GM12865 (cell line): ENCODE data around the gene TNNT1.

Source experiments
- DNase-seq: peaks from one replicate; pipeline ENCODE4 v3.0.0; 2010; ENCODE audit warnings: low read depth
- H3K4me3 ChIP-seq: 2 replicates; pipeline ENCODE4 v1.5.1; 2011; ENCODE audit warnings: mild to moderate bottlenecking, low read depth, low read length, control low read depth
- CTCF ChIP-seq: IDR thresholded peaks from 2 replicates; pipeline ENCODE4 v1.5.1; 2011; ENCODE audit warnings: low read length, control low read depth, low read depth, inconsistent platforms; ENCODE audit not compliant: insufficient read depth; ENCODE audit errors: missing control alignments

The TNNT1 gene

GRCh38 chr19:55106591-55106990 lies 42.4 kb downstream of the TNNT1 start:
- no peak for TF ChIP-seq CTCF
- DNase-seq: no peak

GRCh38 chr19:55105237-55105636 lies 43.8 kb downstream of the TNNT1 start:
- H3K4me3 ChIP-seq: no peak overlapping the region
- no peak for TF ChIP-seq CTCF

More at GRCh38 chr19:55106591-55106990, 42.4 kb downstream of the TNNT1 start:
- H3K4me3 ChIP-seq: no peak overlapping the region

GRCh38 chr19:55103190-55103589 lies 45.8 kb downstream of the TNNT1 start:
- TF ChIP-seq CTCF: no peak
- no peak overlapping the region for H3K4me3 ChIP-seq
- no peak for DNase-seq

More at GRCh38 chr19:55105237-55105636, 43.8 kb downstream of the TNNT1 start:
- DNase-seq: no peak

GRCh38 chr19:55101261-55101660 lies 47.7 kb downstream of the TNNT1 start:
- no peak for TF ChIP-seq CTCF
- no peak for DNase-seq

GRCh38 chr19:55099557-55100506 lies 49.2 kb downstream of the TNNT1 start:
- no peak overlapping the region for H3K4me3 ChIP-seq
- no peak for DNase-seq
- TF ChIP-seq CTCF: no peak

More at GRCh38 chr19:55101261-55101660, 47.7 kb downstream of the TNNT1 start:
- H3K4me3 ChIP-seq: no peak overlapping the region

- DNase-seq: no peak
Measured at GRCh38 chr19:55098716-55099556, 50.1 kb downstream of the TNNT1 start.

More at GRCh38 chr19:55098716-55099556, 50.1 kb downstream of the TNNT1 start:
- no peak overlapping the region for H3K4me3 ChIP-seq
- TF ChIP-seq CTCF: no peak
